Activated T-helper 1 cell treated with Interleukin-2 at 50 U/mL for 16 hours (primary cell): ENCODE measurements around the gene TFAP2A.

Experiments
- DNase-seq: peaks from one replicate; pipeline ENCODE4 v3.0.0-alpha.2; 2020; ENCODE audit warnings: low read depth

TFAP2A gene

GRCh38 chr6:10382728-10383330 lies 32.0 kb downstream of the TFAP2A start:
- DNase-seq: no peak

DNA sequence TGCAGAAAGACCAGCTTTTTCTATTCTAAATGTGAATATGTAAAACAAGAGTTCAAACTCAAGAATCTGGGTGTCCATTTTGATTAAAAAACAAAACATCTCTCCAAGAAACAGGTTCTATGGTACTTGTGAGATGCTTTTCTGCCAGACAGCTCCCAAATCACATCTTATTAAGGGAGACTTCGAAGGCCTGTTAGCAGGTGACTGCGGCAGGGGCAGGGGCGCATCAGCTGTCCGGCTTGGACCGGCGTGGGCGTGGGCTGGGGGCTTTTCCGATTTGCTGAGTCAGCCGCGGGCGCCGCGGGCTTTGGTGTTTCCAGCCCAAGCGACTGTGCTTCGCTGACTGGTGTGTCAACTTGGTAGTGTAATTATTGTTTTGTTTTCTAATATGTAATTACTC lies 32.6 kb downstream of the TFAP2A start:
- DNase-seq: no peak

- no peak for DNase-seq
Measured at GRCh38 chr6:10381830-10382208, 33.1 kb downstream of the TFAP2A start.

GRCh38 chr6:10381133-10381829 lies 33.6 kb downstream of the TFAP2A start:
- no peak for DNase-seq

DNA sequence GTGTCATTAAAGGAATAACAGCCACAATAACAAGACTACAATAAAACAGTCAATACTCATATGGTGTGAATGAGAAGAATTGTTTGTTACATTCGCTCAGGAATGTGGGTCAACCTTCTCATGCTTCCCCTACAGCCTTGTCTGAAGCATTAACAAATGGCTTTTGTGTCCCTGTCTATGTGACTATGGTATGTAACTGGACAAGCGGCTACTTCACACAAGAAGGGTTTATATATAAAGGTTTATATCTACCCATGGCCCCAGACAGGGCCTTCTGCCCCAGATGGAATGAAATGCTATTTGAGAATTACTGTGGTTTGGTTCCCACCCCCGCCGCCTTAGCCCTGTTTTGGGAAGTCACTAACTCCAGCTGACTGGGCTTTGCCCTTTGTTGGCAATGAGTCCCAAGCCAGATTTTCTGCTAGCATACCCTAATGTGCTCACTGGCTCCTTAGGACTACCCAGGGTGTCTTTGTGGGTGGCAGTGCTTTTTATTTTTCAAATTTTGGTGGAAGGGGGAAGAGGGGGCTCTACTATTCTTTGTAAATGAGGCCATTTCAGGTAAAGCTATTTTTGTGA lies 39.4 kb downstream of the TFAP2A start:
- no peak for DNase-seq

GRCh38 chr6:10373642-10374359 lies 41.1 kb downstream of the TFAP2A start:
- no peak for DNase-seq

- DNase-seq: no peak
Measured at GRCh38 chr6:10369896-10370295, 45.0 kb downstream of the TFAP2A start.

- DNase-seq: no peak
Measured at GRCh38 chr6:10368861-10369260, 46.0 kb downstream of the TFAP2A start.

DNA sequence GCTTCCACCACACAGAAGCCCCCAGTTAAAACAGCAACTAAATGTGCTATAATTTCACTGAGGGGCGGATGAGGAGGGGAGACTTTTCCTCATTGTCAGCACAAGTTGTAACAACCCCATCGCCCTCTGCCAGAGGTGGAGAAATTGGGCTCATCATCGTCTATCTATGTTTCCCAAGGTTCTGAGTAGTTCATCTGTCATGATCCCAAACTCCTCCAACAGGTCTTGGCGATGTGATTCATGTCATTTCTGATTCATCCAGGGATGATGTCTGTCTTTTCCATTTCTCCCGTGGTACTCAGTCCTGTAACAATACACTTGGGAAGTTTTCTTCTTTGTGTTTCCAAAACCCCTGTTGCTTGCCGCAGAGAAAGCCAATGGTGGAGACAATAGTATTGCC lies 51.0 kb downstream of the TFAP2A start:
- DNase-seq: no peak

- no peak for DNase-seq
Measured at GRCh38 chr6:10362300-10362699, 52.6 kb downstream of the TFAP2A start.

DNA sequence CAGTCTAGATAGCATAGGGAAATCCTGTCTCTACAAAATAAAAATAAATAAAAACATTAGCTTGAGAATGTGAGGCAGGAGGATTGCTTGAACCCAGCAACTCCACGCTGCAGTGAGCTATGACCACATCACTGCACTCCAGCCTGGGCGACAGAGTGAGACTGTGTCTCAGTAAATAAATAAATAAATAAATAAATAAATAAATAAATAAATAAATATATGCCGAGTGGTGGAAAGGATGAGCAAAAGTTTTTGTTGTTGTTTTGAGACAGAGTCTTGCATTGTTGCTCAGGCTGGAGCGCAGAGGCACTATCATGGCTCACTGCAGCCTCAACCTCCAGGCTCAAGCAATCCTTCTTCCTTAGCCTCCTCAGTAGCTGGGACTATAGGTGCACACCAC lies 53.4 kb downstream of the TFAP2A start:
- DNase-seq: no peak

DNA sequence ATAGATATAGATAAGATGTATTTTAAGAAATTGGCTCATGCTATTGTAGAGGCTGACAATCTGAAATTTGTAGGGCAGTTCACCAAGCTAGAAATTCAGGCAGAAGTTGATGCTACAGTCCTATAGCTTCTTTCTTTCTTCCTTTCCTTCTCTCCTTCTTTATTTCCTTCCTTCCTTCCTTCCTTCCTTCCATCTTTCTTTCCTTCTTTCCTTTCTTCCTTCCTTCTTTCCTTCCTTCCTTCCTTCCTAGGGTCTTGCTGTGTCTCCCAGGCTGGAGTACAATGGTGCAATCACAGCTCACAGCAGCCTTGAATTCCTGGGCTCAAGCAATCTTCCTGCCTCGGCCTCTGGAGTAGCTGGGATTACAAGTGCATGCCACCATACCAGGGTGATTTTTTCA lies 55.3 kb downstream of the TFAP2A start:
- no peak for DNase-seq

GRCh38 chr6:10355115-10355702 lies 59.7 kb downstream of the TFAP2A start:
- DNase-seq: no peak

GRCh38 chr6:10351791-10352190 lies 63.1 kb downstream of the TFAP2A start:
- DNase-seq: no peak

DNA sequence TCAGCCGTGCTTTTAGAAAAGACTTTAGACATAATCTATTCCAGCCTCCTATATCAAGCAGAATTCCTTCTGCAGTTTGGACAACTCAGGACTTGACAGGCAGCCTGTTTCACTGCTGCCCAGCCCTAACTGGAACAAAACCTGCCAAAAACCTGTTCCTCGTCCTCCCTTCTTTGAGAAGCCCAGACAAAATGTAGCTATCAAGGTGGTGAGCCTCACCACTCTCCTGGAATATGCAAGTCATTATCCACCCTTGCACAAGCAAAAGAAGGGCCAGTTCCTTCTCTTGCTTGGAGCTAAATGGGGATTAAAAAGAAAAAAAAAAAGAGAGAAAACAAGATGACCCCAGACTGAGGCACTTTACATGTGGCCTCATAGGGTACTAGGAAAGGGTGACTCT lies 64.2 kb downstream of the TFAP2A start:
- no peak for DNase-seq

GRCh38 chr6:10347561-10348327 lies 67.1 kb downstream of the TFAP2A start:
- no peak for DNase-seq
